Uterine smooth muscle cell (primary cell): ENCODE measurements around the gene STUB1. TPM values are rescaled to one million over a fixed set of nuclear protein-coding genes. Genes with fewer than 3 reads are reported as not detected.

Source experiments
- total RNA-seq: library from RNA; depleted of rRNA; stranded (reverse); fragments of >200 nt; gene quantifications from 2 replicates; pipeline ENCODE4 v1.2.3, GENCODE V29; 2014

The STUB1 gene
- total RNA-seq, 1 donor from 2014 or later, result 135 TPM

Other genes with a start within 250 kb of the STUB1 start
- gene CAPN15, start 152.7 kb upstream of the STUB1 start, total RNA-seq, result 41.7 and 58.5 TPM in 2 replicates
- gene PRR35, start 120.0 kb upstream of the STUB1 start, total RNA-seq, result 0.11 TPM in 1 of 2 replicates, not detected in the other
- gene NHLRC4, start 113.4 kb upstream of the STUB1 start, total RNA-seq, result 1.8 and 2.0 TPM in 2 replicates
- 27.9 and 35.5 TPM in 2 replicates for gene PIGQ, start 110.4 kb upstream of the STUB1 start, total RNA-seq
- 15.1 and 18.0 TPM in 2 replicates for gene RAB40C, start 90.3 kb upstream of the STUB1 start, total RNA-seq
- 0.25 and 0.33 TPM in 2 replicates for gene WFIKKN1, start 49.4 kb upstream of the STUB1 start, total RNA-seq
- 69.9 and 100 TPM in 2 replicates for gene METTL26, start 44.1 kb upstream of the STUB1 start, total RNA-seq
- gene MCRIP2, start 38.6 kb upstream of the STUB1 start, total RNA-seq, result 12.2 and 17.4 TPM in 2 replicates
- 14.6 and 22.6 TPM in 2 replicates for gene WDR90, start 31.0 kb upstream of the STUB1 start, total RNA-seq
- gene RHOT2, start 12.3 kb upstream of the STUB1 start, total RNA-seq, result 46.5 and 57.7 TPM in 2 replicates
- gene RHBDL1, start 4.7 kb upstream of the STUB1 start, total RNA-seq, result 2.9 and 5.9 TPM in 2 replicates
- 26.1 and 34.5 TPM in 2 replicates for gene JMJD8, start 3.9 kb downstream of the STUB1 start, total RNA-seq
- 5.5 and 6.2 TPM in 2 replicates for gene WDR24, start 10.0 kb downstream of the STUB1 start, total RNA-seq
- 0.37 and 0.44 TPM in 2 replicates for gene FBXL16, start 25.4 kb downstream of the STUB1 start, total RNA-seq
- gene METRN, start 34.7 kb downstream of the STUB1 start, total RNA-seq, result 47.1 and 79.5 TPM in 2 replicates
- gene ANTKMT, start 40.7 kb downstream of the STUB1 start, total RNA-seq, result 42.5 and 43.4 TPM in 2 replicates
- 4.2 and 4.8 TPM in 2 replicates for gene CCDC78, start 46.0 kb downstream of the STUB1 start, total RNA-seq
- 21.7 and 29.0 TPM in 2 replicates for gene HAGHL, start 46.7 kb downstream of the STUB1 start, total RNA-seq
- gene CIAO3, start 60.6 kb downstream of the STUB1 start, total RNA-seq, result 35.2 and 35.3 TPM in 2 replicates
- under 0.01 and 0.12 TPM in 2 replicates for gene MSLN, start 80.3 kb downstream of the STUB1 start, total RNA-seq
- 20.6 and 26.0 TPM in 2 replicates for gene RPUSD1, start 108.0 kb downstream of the STUB1 start, total RNA-seq
- 13.5 and 36.5 TPM in 2 replicates for gene CHTF18, start 108.2 kb downstream of the STUB1 start, total RNA-seq
- not detected in 2 replicates for gene GNG13, start 120.3 kb downstream of the STUB1 start, total RNA-seq